K562 (cell line): Measurements from ENCODE around the gene WWTR1. TPM values are rescaled to one million over a fixed set of nuclear protein-coding genes. Genes with fewer than 3 reads are reported as not detected.

Source experiments
- ATAC-seq: fragments of 200-7000 bp; cut with Tn5 transposase; 3 replicates; pipeline ENCODE4 v1.9.1; 2020; ENCODE audit warnings: moderate library complexity
- BruUV-seq: library from RNA; stranded (reverse); fragments of 400-500 nt; replicated peaks from 2 replicates; lab custom pipeline; 2021; lab: Mats Ljungman, UMichigan
- CTCF ChIA-PET: fragments of 300-600 bp; formaldehyde crosslinking; extraction: SDS; loops from one replicate; lab custom pipeline; 2021; ENCODE audit warnings: low intra/inter-chr PET ratio; lab: Yijun Ruan, JAX
- POLR2A ChIA-PET: fragments of 300-600, 350-650 bp; sonication (Branson Sonifier 250); formaldehyde crosslinking; extraction: SDS; loops from one replicate; lab custom pipeline; 2021; ENCODE audit warnings: antibody characterized with exemption, inconsistent platforms; lab: Yijun Ruan, JAX
- DNase-seq, 4 experiments: peaks; one replicate each; pipeline versions ENCODE4 v3.0.0 to v3.0.0-alpha.2; 2011 to 2018; ENCODE audit warnings: low spot score in 3 of 4, mixed read lengths in 3 of 4; ENCODE audit errors: extremely low read depth in 1 of 4
- FAIRE-seq: peaks from 2 replicates; lab custom pipeline; 2011; peaks lifted over from hg19 to GRCh38; lab: Jason Lieb, UNC
- H2AFZ ChIP-seq: 2 replicates; pipeline ENCODE4 v1.6.0; 2011; ENCODE audit warnings: low read depth, low read length, control low read depth, inconsistent platforms
- H3K27ac ChIP-seq: fragments of 200-600 bp; 3 replicates; pipeline ENCODE4 v1.8.0; 2011; ENCODE audit warnings: low read depth, mild to moderate bottlenecking, control low read depth, inconsistent platforms, low read length, moderate library complexity, mixed read lengths; ENCODE audit errors: extremely low read depth
- H3K27me3 ChIP-seq, 2 experiments: fragments of 300-600 bp in 1 of 2; 2 replicates in 1 of 2; 3 replicates in 1 of 2; pipeline versions ENCODE4 v1.6.0 to v1.8.0; 2011; ENCODE audit warnings: inconsistent platforms in 2 of 2, low read length in 2 of 2, mild to moderate bottlenecking in 1 of 2, mixed read lengths in 1 of 2, moderate library complexity in 1 of 2; ENCODE audit not compliant: control insufficient read depth in 2 of 2, insufficient read depth in 2 of 2
- H3K36me3 ChIP-seq: fragments of 300-600 bp; 3 replicates; pipeline ENCODE4 v1.8.0; 2011; ENCODE audit warnings: mild to moderate bottlenecking, low read length, inconsistent platforms; ENCODE audit not compliant: control insufficient read depth, insufficient read depth
- H3K4me1 ChIP-seq, 2 experiments: fragments of 200-600 bp in 1 of 2; replicated peaks in 1 of 2; 2 replicates in 1 of 2; 3 replicates in 1 of 2; pipeline versions ENCODE4 v1.5.1 to v1.8.0; 2011; ENCODE audit warnings: inconsistent platforms in 2 of 2, low read length in 2 of 2, mild to moderate bottlenecking in 1 of 2, mixed read lengths in 1 of 2, moderate library complexity in 1 of 2; ENCODE audit not compliant: control insufficient read depth in 2 of 2, insufficient read depth in 2 of 2
- H3K4me2 ChIP-seq: 2 replicates; pipeline ENCODE4 v1.6.1; 2011; ENCODE audit warnings: low read length, control low read depth, inconsistent platforms, mixed read lengths; ENCODE audit not compliant: insufficient read depth
- H3K4me3 ChIP-seq: fragments of 200-600 bp; sonication (generic), shearing (Covaris generic); 2 replicates; pipeline ENCODE4 v1.5.1; 2016; ENCODE audit warnings: control low read depth, inconsistent platforms
- H3K79me2 ChIP-seq: fragments of 200-600 bp; 3 replicates; pipeline ENCODE4 v1.8.0; 2011; ENCODE audit warnings: low read length, inconsistent platforms; ENCODE audit not compliant: control insufficient read depth, insufficient read depth
- H3K9ac ChIP-seq, 2 experiments: 2 replicates each; pipeline versions ENCODE4 v1.6.0 to v1.6.1; 2011; ENCODE audit warnings: low read depth in 2 of 2, low read length in 2 of 2, control low read depth in 1 of 2, inconsistent platforms in 1 of 2, mild to moderate bottlenecking in 1 of 2, mixed read lengths in 1 of 2; ENCODE audit not compliant: insufficient read depth in 1 of 2
- H3K9me1 ChIP-seq: one replicate; pipeline ENCODE4 v1.6.0; 2011; ENCODE audit warnings: inconsistent platforms, mild to moderate bottlenecking, low read length, moderate library complexity; ENCODE audit not compliant: control insufficient read depth, insufficient read depth
- H3K9me3 ChIP-seq: replicated peaks from 2 replicates; pipeline ENCODE4 v1.5.1; 2011; ENCODE audit warnings: low read depth, low read length, inconsistent platforms; ENCODE audit not compliant: control insufficient read depth, insufficient read depth
- H4K20me1 ChIP-seq: replicated peaks from 2 replicates; pipeline ENCODE4 v1.6.1; 2011; ENCODE audit warnings: low read length, inconsistent platforms, mixed read lengths; ENCODE audit not compliant: control insufficient read depth, insufficient read depth
- CHCHD3 ChIP-seq: fragments of 250-450 bp; sonication (Bioruptor Pico); IDR thresholded peaks from 2 replicates; pipeline ENCODE4 v2.1.2; 2022; ENCODE audit warnings: mild to moderate bottlenecking
- ELF4 ChIP-seq: fragments of 450-650 bp; formaldehyde crosslinking; IDR thresholded peaks from 2 replicates; pipeline ENCODE4 v1.4.0; 2022; ENCODE audit warnings: missing genetic modification characterization
- HMG20B ChIP-seq: fragments of 250-450 bp; sonication (Bioruptor Pico); IDR thresholded peaks from 2 replicates; pipeline ENCODE4 v1.5.0; 2021; ENCODE audit warnings: mild to moderate bottlenecking
- NFXL1 ChIP-seq: fragments of 450-650 bp; formaldehyde crosslinking; IDR thresholded peaks from 2 replicates; pipeline ENCODE4 v1.4.0; 2021; ENCODE audit warnings: mild to moderate bottlenecking
- TEAD4 ChIP-seq, 2 experiments: sonication (generic) in 1 of 2; formaldehyde crosslinking in 1 of 2; IDR thresholded peaks; 2 replicates each; pipeline versions ENCODE4 v1.6.1 to v1.8.0; 2012 to 2022; ENCODE audit warnings: borderline replicate concordance in 1 of 2, inconsistent platforms in 1 of 2, low read length in 1 of 2, mild to moderate bottlenecking in 1 of 2, missing genetic modification reagents in 1 of 2
- THAP12 ChIP-seq: fragments of 250-450 bp; sonication (Bioruptor Pico); IDR thresholded peaks from 2 replicates; pipeline ENCODE4 v1.9.0; 2021; ENCODE audit warnings: mild to moderate bottlenecking, inconsistent platforms
- ZNF347 ChIP-seq: fragments of 450-650 bp; formaldehyde crosslinking; IDR thresholded peaks from 2 replicates; pipeline ENCODE4 v1.4.0; 2020; ENCODE audit warnings: low read depth, mild to moderate bottlenecking, moderate library complexity
- WGBS: fragments of 100-300 bp; shearing (Covaris generic); methylation state at CpG from one replicate; pipeline ENCODE4 v1.1.6; 2016; ENCODE audit warnings: low coverage, mixed read lengths; ENCODE audit not compliant: insufficient coverage; ENCODE audit errors: missing lambda C conversion rate; 5-methylcytosine and 5-hydroxymethylcytosine counted together
- in situ Hi-C: fragments of 300-500 bp; cut with MboI; formaldehyde crosslinking; loops from 4 replicates; pipeline ENCODE4 v1.15.0; 2018; ENCODE audit warnings: inconsistent platforms, mixed read lengths
- intact Hi-C: fragments of 100-400 bp; cut with micrococcal nuclease; formaldehyde crosslinking; loops from 2 replicates; pipeline ENCODE4 v1.14.2; 2022
- polyA plus RNA-seq, 8 experiments: library from polyadenylated mRNA; depleted of rRNA in 4 of 8; stranded (reverse) in 5 of 8; unstranded in 3 of 8; fragments of >200 nt; fragmentation: Nextera tagmentation in 2 of 8; fragmentation: Illumina TruSeq in 1 of 8; extraction: Ambion mirVana in 2 of 8; extraction: Trizol in 1 of 8; gene quantifications; 2 replicates each; pipeline versions ENCODE4 v1.2.1 to v1.2.3, GENCODE V29; 2011 to 2014; ENCODE audit warnings: inconsistent platforms in 1 of 8, missing spikeins in 1 of 8
- total RNA-seq, 7 experiments: library from RNA; depleted of rRNA in 6 of 7; stranded (reverse); fragments of >200 nt in 6 of 7; fragmentation: Illumina TruSeq in 2 of 7; extraction: Trizol in 2 of 7; gene quantifications; 2 replicates each; pipeline versions ENCODE4 v1.2.1 to v1.2.3, GENCODE V29; 2011 to 2021; ENCODE audit warnings: low replicate concordance in 1 of 7
- TF ChIP-seq, protein P1 (sequence below): sonication (generic); formaldehyde crosslinking; IDR thresholded peaks from 2 replicates; pipeline ENCODE4 v1.8.0; 2022; ENCODE audit warnings: missing genetic modification reagents, mild to moderate bottlenecking, moderate library complexity, borderline replicate concordance
- TF ChIP-seq, protein P2 (sequence below), 2 experiments: IDR thresholded peaks; 2 replicates each; pipeline ENCODE4 v1.6.1; 2011; ENCODE audit warnings: borderline replicate concordance in 1 of 2, control low read depth in 1 of 2, low read depth in 1 of 2, low read length in 1 of 2, mild to moderate bottlenecking in 1 of 2, mixed read lengths in 1 of 2, moderate library complexity in 1 of 2; ENCODE audit not compliant: insufficient read depth in 1 of 2, insufficient read length in 1 of 2, poor library complexity in 1 of 2, severe bottlenecking in 1 of 2; ENCODE audit errors: extremely low read depth in 1 of 2

WWTR1 gene
- total and polyA plus RNA-seq, 9 of the 15 experiments (the other 6 are each of a cell fraction or from before 2014, with no cell fraction given): 0.04 to 1.5 (median 0.60) TPM

DNA sequence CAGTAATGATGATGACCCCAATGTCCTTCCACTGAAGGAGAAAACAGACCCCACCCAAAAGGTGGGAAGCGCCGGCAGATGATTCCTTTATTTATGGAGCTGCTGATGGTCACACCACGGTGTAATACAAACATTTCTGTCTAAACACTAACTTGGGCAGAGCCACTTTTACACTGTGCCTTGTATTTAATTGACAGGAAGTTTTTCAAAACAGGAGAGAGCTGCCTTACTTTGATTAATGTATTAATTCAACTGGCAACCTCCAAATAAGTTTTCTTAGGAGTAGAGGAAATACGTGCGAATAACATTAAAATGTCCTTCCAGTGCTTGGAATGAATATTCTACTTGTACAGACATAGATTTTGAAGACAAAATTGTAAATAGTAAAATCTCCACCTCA, 70.4 kb downstream of the WWTR1 start:
- no peaks in the 10 kb centered on the region for H3K79me2 ChIP-seq

More for the DNA sequence above, 70.4 kb downstream of the WWTR1 start:
- H3K4me1 ChIP-seq: no peaks in the 10 kb centered on the region
- TF ChIP-seq NFXL1: no peak
- TF ChIP-seq, protein P1, sequence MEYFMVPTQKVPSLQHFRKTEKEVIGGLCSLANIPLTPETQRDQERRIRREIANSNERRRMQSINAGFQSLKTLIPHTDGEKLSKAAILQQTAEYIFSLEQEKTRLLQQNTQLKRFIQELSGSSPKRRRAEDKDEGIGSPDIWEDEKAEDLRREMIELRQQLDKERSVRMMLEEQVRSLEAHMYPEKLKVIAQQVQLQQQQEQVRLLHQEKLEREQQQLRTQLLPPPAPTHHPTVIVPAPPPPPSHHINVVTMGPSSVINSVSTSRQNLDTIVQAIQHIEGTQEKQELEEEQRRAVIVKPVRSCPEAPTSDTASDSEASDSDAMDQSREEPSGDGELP (CRISPR knock-in tag): no peak
- TF ChIP-seq THAP12: no peak
- TF ChIP-seq ZNF347 (CRISPR knock-in tag): no peak
- TF ChIP-seq, protein P2, sequence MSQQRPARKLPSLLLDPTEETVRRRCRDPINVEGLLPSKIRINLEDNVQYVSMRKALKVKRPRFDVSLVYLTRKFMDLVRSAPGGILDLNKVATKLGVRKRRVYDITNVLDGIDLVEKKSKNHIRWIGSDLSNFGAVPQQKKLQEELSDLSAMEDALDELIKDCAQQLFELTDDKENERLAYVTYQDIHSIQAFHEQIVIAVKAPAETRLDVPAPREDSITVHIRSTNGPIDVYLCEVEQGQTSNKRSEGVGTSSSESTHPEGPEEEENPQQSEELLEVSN (IDR thresholded peaks at IDR 0.05; ENCODE audit: borderline replicate concordance in 1 of 2, extremely low read depth in 1 of 2, insufficient read depth in 1 of 2, insufficient read length in 1 of 2, low read depth in 1 of 2, low read length in 1 of 2, poor library complexity in 1 of 2, severe bottlenecking in 1 of 2): no peak
- TF ChIP-seq ELF4 (CRISPR knock-in tag): no peak
- no peak for TF ChIP-seq HMG20B (CRISPR knock-in tag)
- TF ChIP-seq CHCHD3 (CRISPR knock-in tag): no peak
- TF ChIP-seq TEAD4 (IDR thresholded peaks at IDR 0.05; ENCODE audit: low read length): no peak
- no peak for TF ChIP-seq TEAD4 (CRISPR knock-in tag; IDR thresholded peaks at IDR 0.05; ENCODE audit: borderline replicate concordance)
- H3K36me3 ChIP-seq: no peaks in the 10 kb centered on the region
- no peak overlapping the region for H3K4me2 ChIP-seq
- H3K9ac ChIP-seq: no peak overlapping the region
- H3K4me3 ChIP-seq: no peak overlapping the region
- BruUV-seq: no TSS peak
- peaks cover 15 to 17% of the 10 kb centered on the region in 2 experiments; a peak in 3 of 5 replicates for H3K27me3 ChIP-seq
- FAIRE-seq (no peak), DNase-seq (no peak), ATAC-seq (no peak)
- POLR2A ChIA-PET: interaction anchor here (1.4 kb wide), 1 partner anchor 230 kb away, joined by 5 read pairs; no protein-coding TSS in a partner anchor
- H3K27ac ChIP-seq: no peak overlapping the region
- no peaks in the 10 kb centered on the region for H3K9me3 ChIP-seq
- no peaks in the 10 kb centered on the region for H4K20me1 ChIP-seq
- CTCF ChIA-PET: no interaction called here
- in situ Hi-C loops (no loop called here), intact Hi-C loops (no loop called here)
- 39% methylated on average over 5 of the region's 5 CpGs for WGBS
- H2AFZ ChIP-seq: no peak overlapping the region
- no peaks in the 10 kb centered on the region for H3K9me1 ChIP-seq
